ENCODE results near the gene NEU3. TPM values are rescaled to one million over a fixed set of nuclear protein-coding genes. Genes with fewer than 3 reads are reported as not detected.

Gene NEU3
- total and polyA plus RNA-seq, 4 donors: 2.7 to 9.5 (median 5.3) TPM

Small RNA genes within 50 kb of the gene (small RNA-seq; reads per million reads assigned to genes)
- not detected for gene RNU6-216P

Other genes with a start within 250 kb of the NEU3 start
- gene RNF169, start 240.1 kb upstream of the NEU3 start, total RNA-seq: 10 to 100 TPM in 1 of 2 donors, 1 to 10 TPM in 1; 8.5 to 11.0 TPM
- 1 to 10 TPM in 1 of 2 donors, under 1 TPM in 1; 0.60 to 1.6 TPM for gene RNF169, start 240.1 kb upstream of the NEU3 start, polyA plus RNA-seq
- gene XRRA1, start 39.8 kb upstream of the NEU3 start, total RNA-seq: 10 to 100 TPM in 1 of 2 donors, 1 to 10 TPM in 1; 3.8 to 11.6 TPM
- gene XRRA1, start 39.8 kb upstream of the NEU3 start, polyA plus RNA-seq: 1 to 10 TPM; 5.0 to 6.2 TPM
- gene SPCS2, start 39.7 kb upstream of the NEU3 start, total RNA-seq: 10 to 100 TPM; 32.4 to 34.6 TPM
- 100 to 1,000 TPM in 1 of 2 donors, 10 to 100 TPM in 1; 84.6 to 186 TPM for gene SPCS2, start 39.7 kb upstream of the NEU3 start, polyA plus RNA-seq
- gene OR2AT4, start 107.9 kb downstream of the NEU3 start, total RNA-seq: not detected
- not detected for gene OR2AT4, start 107.9 kb downstream of the NEU3 start, polyA plus RNA-seq
- gene SLCO2B1, start 162.2 kb downstream of the NEU3 start, total RNA-seq: 100 to 1,000 TPM in 1 of 2 donors, 10 to 100 TPM in 1; 92.1 to 184 TPM
- gene SLCO2B1, start 162.2 kb downstream of the NEU3 start, polyA plus RNA-seq: 100 to 1,000 TPM in 1 of 2 donors, 10 to 100 TPM in 1; 52.7 to 179 TPM